GM12892 (cell line): ENCODE data around the gene FBXL14. TPM values are rescaled to one million over a fixed set of nuclear protein-coding genes. Genes with fewer than 3 reads are reported as not detected.

ENCODE experiments used
- DNase-seq: peaks from one replicate; pipeline ENCODE4 v3.0.0; 2011; ENCODE audit not compliant: insufficient read length
- FAIRE-seq: peaks from 2 replicates; lab custom pipeline; 2011; peaks lifted over from hg19 to GRCh38; lab: Jason Lieb, UNC
- POLR2A ChIP-seq: IDR thresholded peaks from 2 replicates; pipeline ENCODE4 v1.6.1; 2011; ENCODE audit warnings: low read depth, low read length, control low read depth
- POLR2AphosphoS5 ChIP-seq: IDR thresholded peaks from 2 replicates; pipeline ENCODE4 v1.6.1; 2011; ENCODE audit warnings: low read depth, low read length, control low read depth
- TAF1 ChIP-seq: IDR thresholded peaks from 2 replicates; pipeline ENCODE4 v1.6.1; 2011; ENCODE audit warnings: low read depth, mild to moderate bottlenecking, control low read depth, low read length, borderline replicate concordance
- polyA plus RNA-seq: library from polyadenylated mRNA; unstranded; fragments of >200 nt; gene quantifications from one replicate; pipeline ENCODE4 v1.2.1, GENCODE V29; 2012; ENCODE audit warnings: missing spikeins, inconsistent platforms; ENCODE audit not compliant: missing spikeins

Gene FBXL14, protein sequence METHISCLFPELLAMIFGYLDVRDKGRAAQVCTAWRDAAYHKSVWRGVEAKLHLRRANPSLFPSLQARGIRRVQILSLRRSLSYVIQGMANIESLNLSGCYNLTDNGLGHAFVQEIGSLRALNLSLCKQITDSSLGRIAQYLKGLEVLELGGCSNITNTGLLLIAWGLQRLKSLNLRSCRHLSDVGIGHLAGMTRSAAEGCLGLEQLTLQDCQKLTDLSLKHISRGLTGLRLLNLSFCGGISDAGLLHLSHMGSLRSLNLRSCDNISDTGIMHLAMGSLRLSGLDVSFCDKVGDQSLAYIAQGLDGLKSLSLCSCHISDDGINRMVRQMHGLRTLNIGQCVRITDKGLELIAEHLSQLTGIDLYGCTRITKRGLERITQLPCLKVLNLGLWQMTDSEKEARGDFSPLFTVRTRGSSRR
- 2.9 TPM for polyA plus RNA-seq

DNA sequence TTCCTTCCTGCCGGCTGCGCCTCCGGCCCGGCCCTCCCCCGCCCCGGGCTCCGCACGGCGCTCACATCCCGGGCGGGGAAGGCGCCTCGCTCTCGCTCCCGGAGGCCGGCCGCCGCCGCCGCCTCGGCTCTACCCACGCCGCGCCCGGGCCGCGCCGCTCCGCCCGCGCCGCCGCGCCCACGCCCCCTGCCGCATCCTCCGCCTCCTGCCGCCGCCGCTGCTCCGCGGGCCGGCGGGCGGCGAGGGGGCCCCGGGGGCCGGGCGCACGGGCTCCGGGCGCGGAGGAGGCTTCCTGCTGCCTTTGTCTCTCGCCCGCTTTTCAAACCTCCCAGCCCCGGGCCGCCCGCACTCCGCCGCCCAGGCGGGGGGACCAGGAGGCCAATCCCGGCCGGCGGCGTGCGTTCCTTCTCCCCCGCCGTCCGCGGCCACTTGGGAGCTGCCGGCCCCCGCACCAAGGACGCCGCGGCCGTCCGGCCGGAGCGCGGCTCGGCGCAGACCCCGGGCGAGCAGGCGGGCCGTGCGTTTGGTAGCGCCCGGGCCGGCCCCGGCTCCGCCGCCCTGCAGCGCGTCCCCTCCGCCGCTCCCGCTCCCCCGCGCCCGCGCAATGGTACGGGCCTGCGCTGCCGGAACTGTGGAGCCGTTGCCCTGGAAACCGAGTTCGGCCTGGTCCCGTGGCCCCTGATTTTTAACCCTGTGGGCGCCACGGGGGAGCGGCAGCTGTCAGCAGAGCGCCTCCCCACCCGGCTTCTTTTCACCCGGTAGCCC, at the start of gene FBXL14:
Gene FBXL14 (minus strand): TSS at position 321 of the 765 bp plus-strand sequence. CDS start 515 bp downstream, outside the sequence.
- FAIRE-seq (peak; percentile 83), DNase-seq (peak; percentile 65)
- TF ChIP-seq TAF1 (no peak), POLR2A (peak; percentile 68), POLR2AphosphoS5 (0 out of 2 replicates have a peak, but pooled peaks have one; percentile 18)

DNA sequence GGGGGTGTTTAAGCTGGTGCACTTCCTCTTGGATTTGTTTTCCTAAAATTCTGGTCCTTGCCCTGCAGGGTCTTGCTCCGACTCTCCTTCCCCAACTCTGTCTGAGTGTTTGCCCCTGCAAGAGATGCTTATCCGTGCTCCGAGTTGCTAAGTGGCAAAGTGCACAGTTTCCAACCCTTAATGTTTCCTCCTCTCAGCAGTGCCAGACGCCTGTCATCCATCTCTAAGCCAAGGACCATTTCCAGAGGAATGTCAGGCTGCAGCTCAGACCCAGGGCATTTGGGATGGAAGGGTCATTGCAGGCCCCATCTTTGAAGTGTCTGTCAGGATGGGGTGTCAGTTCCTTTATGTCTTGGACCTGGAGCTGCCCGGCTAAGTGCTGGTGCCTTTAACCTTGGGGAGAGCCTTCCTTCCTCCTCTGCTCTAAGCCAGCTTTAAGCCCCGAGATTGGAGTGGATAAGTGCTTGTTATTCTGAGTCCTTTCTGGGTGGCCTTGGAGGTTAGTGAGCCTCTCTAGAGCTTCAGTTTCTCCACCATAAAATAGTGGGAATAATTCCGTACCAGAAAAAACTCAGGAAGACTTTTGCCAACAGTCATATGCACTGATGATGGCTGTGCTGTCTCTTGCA, 49.6 kb upstream of the FBXL14 start:
- FAIRE-seq (no peak), DNase-seq (no peak)
- TF ChIP-seq POLR2AphosphoS5 (no peak), POLR2A (no peak), TAF1 (no peak)

DNA sequence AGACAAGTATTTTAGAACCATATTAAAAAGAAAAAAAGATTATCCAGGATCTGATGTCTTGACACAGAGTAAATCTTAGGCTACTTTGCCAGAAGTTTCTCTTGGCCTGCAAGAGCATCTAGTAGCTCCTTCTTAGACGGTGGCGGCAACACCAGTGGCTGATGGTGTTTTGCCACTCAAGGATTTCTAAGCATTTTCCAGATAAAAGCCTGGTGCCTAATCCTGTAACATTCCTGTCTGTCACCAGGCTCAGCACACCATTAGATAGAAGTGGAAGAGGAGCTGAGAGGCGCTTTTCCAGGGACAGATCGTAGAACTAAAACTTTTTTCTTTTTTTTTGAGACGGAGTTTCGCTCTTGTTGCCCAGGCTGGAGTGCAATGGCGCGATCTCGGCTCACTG, 48.7 kb upstream of the FBXL14 start:
- TF ChIP-seq TAF1 (no peak), POLR2AphosphoS5 (no peak), POLR2A (no peak)
- FAIRE-seq, result no peak
- no peak for DNase-seq

DNA sequence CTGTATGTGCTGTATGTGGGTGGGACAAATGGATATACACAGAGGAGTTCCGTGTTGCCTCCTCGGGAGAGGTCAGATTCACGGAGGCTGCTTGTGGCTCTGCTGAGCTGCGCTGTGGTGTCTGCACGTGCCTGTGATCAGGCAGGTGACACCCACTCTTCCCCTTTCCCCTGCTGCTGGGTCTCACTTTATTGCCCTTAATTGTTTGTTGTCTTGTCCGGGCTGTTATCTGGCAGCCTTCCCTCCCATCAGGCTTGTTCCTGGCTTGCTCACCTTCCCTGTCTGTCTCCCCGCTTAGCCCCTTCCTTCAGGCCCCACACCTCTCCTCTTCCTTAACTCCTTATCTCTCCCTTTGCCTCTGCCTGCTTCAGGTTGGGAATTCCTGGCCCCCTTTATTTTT, 48.1 kb upstream of the FBXL14 start:
- no peak for TF ChIP-seq POLR2A
- TF ChIP-seq TAF1, result no peak
- TF ChIP-seq POLR2AphosphoS5, result no peak
- FAIRE-seq, result no peak

GRCh38 chr12:1640328-1641234, 46.2 kb upstream of the FBXL14 start:
- TF ChIP-seq POLR2A, result no peak
- no peak for TF ChIP-seq TAF1
- no peak for TF ChIP-seq POLR2AphosphoS5
- FAIRE-seq (no peak), DNase-seq (no peak)

More for the DNA sequence above, 48.1 kb upstream of the FBXL14 start:
- DNase-seq, result no peak

- TF ChIP-seq POLR2A (no peak), POLR2AphosphoS5 (no peak), TAF1 (no peak)
- DNase-seq (no peak), FAIRE-seq (no peak)
These were observed 45.2 kb upstream of the FBXL14 start for GRCh38 chr12:1639538-1639937.

DNA sequence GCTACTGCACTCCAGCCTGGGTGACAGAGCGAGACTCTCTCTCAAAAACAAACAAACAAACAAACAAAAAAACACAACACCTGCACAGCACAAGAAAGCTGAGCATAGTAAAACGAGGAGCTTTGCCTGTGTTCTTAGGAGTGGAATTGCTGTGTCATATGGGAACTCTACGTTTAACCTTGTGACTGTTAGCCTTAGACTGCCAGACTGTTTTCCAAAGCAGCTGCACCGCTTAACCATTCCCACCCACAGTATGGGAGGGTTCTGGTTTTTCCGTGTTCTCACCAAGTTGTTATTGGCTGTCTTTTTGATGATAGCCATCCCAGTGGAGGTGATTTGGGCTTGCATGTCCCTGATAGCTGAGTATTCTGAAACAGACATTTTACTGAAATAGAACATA, 43.8 kb upstream of the FBXL14 start:
- DNase-seq, result no peak
- TF ChIP-seq POLR2AphosphoS5 (no peak), POLR2A (no peak), TAF1 (no peak)
- no peak for FAIRE-seq

- TF ChIP-seq POLR2AphosphoS5, result no peak
- no peak for TF ChIP-seq TAF1
- no peak for TF ChIP-seq POLR2A
- FAIRE-seq (no peak), DNase-seq (no peak)
These were observed 41.1 kb upstream of the FBXL14 start for GRCh38 chr12:1635301-1636095.

DNA sequence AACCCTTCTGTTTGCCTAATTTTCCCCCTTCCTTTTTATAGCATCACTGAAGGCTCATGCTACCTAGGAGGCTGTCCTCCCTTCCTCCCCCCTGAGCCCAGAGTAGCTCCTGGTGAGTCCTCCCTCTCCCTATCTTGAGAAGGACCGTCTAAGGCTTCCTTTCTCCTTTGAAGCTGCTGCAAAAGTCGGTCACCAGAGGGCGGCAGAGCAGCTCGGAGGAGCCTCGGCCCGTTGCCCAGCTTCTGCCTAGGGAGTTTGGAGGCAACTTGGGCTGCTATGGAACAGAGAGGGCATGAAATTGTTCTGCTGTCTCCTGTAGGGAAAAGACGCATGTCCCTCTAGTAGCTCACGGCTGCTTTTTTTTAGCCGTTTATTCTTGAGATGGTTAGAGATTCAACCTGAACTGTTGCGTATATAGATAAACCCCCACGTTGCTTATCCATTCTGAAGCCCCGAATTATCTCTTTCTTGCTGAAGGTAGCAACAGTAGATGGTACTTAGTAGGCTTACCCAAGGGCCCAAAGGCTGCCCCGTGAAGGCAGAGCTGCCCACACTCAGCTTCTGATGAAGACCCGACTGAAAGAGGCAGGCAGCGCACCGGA, 40.3 kb upstream of the FBXL14 start:
- TF ChIP-seq POLR2A, result no peak
- FAIRE-seq (peak; percentile 94), DNase-seq (peak; percentile 47)
